ENCODE data around the gene PTPRK. TPM values are rescaled to one million over a fixed set of nuclear protein-coding genes. Genes with fewer than 3 reads are reported as not detected.

PTPRK gene
- polyA plus RNA-seq, 2 donors, result 4.3 to 5.1 TPM

GRCh38 chr6:128365520-128366160 lies 154.8 kb downstream of the PTPRK start:
- no peaks in the 10 kb centered on the region for H3K9me3 ChIP-seq (ENCODE audit: control insufficient read depth in 2 of 2, insufficient read depth in 1 of 2, low read depth in 1 of 2, low read length in 1 of 2)
- no peak overlapping the region for H3K4me3 ChIP-seq (ENCODE audit: low read depth in 1 of 2, low read length in 2 of 2)
- H3K4me1 ChIP-seq (ENCODE audit: control insufficient read depth in 2 of 2, insufficient read depth in 2 of 2, low read length in 1 of 2), result no peaks in the 10 kb centered on the region
- no peak overlapping the region for H3K27ac ChIP-seq (ENCODE audit: low read depth in 2 of 2, low read length in 1 of 2)
- no peaks in the 10 kb centered on the region for H3K27me3 ChIP-seq (ENCODE audit: control insufficient read depth in 1 of 2, insufficient read depth in 2 of 2, low read length in 2 of 2)
- WGBS, 2 donors, result 76 to 90% methylated on average over 3 of the region's 3 CpGs
- no peaks in the 10 kb centered on the region for H3K36me3 ChIP-seq (ENCODE audit: control insufficient read depth in 2 of 2, insufficient read depth in 2 of 2, low read length in 1 of 2)

DNA sequence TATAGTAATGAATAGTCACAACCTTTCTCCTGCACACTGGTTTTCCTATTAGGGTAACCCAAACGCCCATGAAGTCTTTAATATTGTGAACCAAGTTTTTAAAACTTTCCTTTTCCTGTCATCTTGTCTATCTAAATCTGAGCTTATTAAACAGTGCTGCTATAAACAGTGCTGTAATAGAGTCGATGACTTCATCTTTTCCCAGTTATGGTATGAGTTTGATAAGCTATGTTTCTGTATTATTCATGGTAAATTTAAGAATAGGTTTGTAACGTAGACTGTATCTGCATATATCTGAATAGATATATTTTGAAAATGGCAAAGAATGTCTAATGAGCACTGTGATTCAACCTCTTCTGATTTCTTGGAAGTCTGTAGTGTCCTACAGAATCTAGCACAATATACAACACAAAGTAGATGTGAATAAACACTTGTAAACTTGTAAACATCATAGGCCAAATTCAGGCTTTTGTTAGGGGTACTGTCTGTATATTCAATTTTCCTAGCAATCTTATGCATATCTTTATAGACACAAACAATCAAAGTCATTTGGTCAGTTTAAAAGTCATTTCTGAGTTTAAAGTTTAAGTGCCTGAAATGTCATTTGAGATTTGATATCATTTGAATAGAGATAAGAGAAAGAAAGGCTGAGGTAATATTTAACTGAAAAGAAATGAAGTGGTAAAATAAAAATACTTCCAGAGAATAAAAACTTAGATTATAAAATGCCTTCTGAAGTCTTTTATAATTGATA lies 155.5 kb downstream of the PTPRK start:
- H3K9me3 ChIP-seq (ENCODE audit: control insufficient read depth in 2 of 2, insufficient read depth in 1 of 2, low read depth in 1 of 2, low read length in 1 of 2), result no peaks in the 10 kb centered on the region
- H3K27me3 ChIP-seq (ENCODE audit: control insufficient read depth in 1 of 2, insufficient read depth in 2 of 2, low read length in 2 of 2), result no peaks in the 10 kb centered on the region
- no peak overlapping the region for H3K27ac ChIP-seq (ENCODE audit: low read depth in 2 of 2, low read length in 1 of 2)
- no peak overlapping the region for H3K4me3 ChIP-seq (ENCODE audit: low read depth in 1 of 2, low read length in 2 of 2)
- H3K4me1 ChIP-seq (ENCODE audit: control insufficient read depth in 2 of 2, insufficient read depth in 2 of 2, low read length in 1 of 2), result no peaks in the 10 kb centered on the region
- H3K36me3 ChIP-seq (ENCODE audit: control insufficient read depth in 2 of 2, insufficient read depth in 2 of 2, low read length in 1 of 2), result no peaks in the 10 kb centered on the region
- WGBS, 2 donors, result 62 to 79% methylated on average over 3 of the region's 3 CpGs

GRCh38 chr6:128363020-128363813 lies 157.2 kb downstream of the PTPRK start:
- 96 to 97% methylated on average over 1 of the region's 1 CpG for WGBS, 2 donors
- Histone ChIP-seq H3K27ac (ENCODE audit: low read depth in 2 of 2, low read length in 1 of 2) (no peak overlapping the region), H3K27me3 (ENCODE audit: control insufficient read depth in 1 of 2, insufficient read depth in 2 of 2, low read length in 2 of 2) (no peaks in the 10 kb centered on the region), H3K36me3 (ENCODE audit: control insufficient read depth in 2 of 2, insufficient read depth in 2 of 2, low read length in 1 of 2) (no peaks in the 10 kb centered on the region), H3K4me1 (ENCODE audit: control insufficient read depth in 2 of 2, insufficient read depth in 2 of 2, low read length in 1 of 2) (no peaks in the 10 kb centered on the region), H3K9me3 (ENCODE audit: control insufficient read depth in 2 of 2, insufficient read depth in 1 of 2, low read depth in 1 of 2, low read length in 1 of 2) (no peaks in the 10 kb centered on the region), H3K4me3 (ENCODE audit: low read depth in 1 of 2, low read length in 2 of 2) (no peak overlapping the region)

DNA sequence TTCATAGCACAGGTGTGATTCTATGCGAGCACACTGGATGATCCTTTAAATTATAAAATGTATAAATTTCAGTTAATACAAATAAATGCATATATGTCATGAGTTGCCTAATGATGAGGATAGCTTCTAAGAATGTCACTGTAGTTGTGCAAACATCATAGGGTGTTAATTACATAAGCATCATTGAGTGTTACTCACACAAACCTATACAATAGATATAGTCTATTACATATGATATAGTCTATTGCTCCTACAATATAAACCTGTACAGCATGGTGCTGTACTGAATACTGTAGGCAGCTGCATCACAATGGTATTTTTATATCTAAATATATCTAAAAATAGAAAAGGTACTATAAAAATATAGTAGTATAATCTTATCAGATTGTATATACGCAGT lies 159.0 kb downstream of the PTPRK start:
- WGBS, 2 donors, result 95 to 97% methylated on average over 2 of the region's 2 CpGs
- Histone ChIP-seq H3K27ac (ENCODE audit: low read depth in 2 of 2, low read length in 1 of 2) (no peak overlapping the region), H3K27me3 (ENCODE audit: control insufficient read depth in 1 of 2, insufficient read depth in 2 of 2, low read length in 2 of 2) (no peaks in the 10 kb centered on the region), H3K4me3 (ENCODE audit: low read depth in 1 of 2, low read length in 2 of 2) (no peak overlapping the region), H3K4me1 (ENCODE audit: control insufficient read depth in 2 of 2, insufficient read depth in 2 of 2, low read length in 1 of 2) (no peaks in the 10 kb centered on the region), H3K9me3 (ENCODE audit: control insufficient read depth in 2 of 2, insufficient read depth in 1 of 2, low read depth in 1 of 2, low read length in 1 of 2) (no peaks in the 10 kb centered on the region), H3K36me3 (ENCODE audit: control insufficient read depth in 2 of 2, insufficient read depth in 2 of 2, low read length in 1 of 2) (no peaks in the 10 kb centered on the region)

DNA sequence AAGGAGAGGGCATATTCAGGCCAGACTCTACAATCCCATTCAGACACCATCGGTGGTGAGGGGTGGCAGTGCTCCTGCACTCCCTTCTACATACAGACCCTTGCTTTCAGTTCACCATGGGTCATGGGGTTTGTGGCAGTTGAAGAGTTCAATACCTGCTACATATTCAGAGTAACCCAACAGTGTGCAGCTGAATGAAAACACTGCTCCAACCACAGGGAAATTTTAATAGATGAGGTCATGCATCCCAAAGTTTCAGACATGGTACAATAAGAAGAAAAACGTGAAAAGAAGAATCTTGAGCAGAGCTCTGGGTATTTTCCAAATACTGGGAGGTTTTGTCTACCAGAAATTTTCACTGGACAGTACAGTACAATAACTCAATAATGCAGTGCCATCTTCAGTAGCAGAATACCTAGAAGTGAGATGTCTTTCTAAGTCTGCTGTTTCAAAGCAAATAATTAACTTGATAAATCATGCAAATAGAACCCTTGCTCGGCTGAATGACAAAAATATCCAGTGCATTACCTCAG lies 162.1 kb downstream of the PTPRK start:
- no peak overlapping the region for H3K27ac ChIP-seq (ENCODE audit: low read depth in 2 of 2, low read length in 1 of 2)
- WGBS, 2 donors, result 51 to 55% methylated on average over 3 of the region's 3 CpGs
- H3K4me3 ChIP-seq (ENCODE audit: low read depth in 1 of 2, low read length in 2 of 2), result no peak overlapping the region
- H3K27me3 ChIP-seq (ENCODE audit: control insufficient read depth in 1 of 2, insufficient read depth in 2 of 2, low read length in 2 of 2), result no peaks in the 10 kb centered on the region
- no peaks in the 10 kb centered on the region for H3K4me1 ChIP-seq (ENCODE audit: control insufficient read depth in 2 of 2, insufficient read depth in 2 of 2, low read length in 1 of 2)
- H3K9me3 ChIP-seq (ENCODE audit: control insufficient read depth in 2 of 2, insufficient read depth in 1 of 2, low read depth in 1 of 2, low read length in 1 of 2), result no peaks in the 10 kb centered on the region
- H3K36me3 ChIP-seq (ENCODE audit: control insufficient read depth in 2 of 2, insufficient read depth in 2 of 2, low read length in 1 of 2), result no peaks in the 10 kb centered on the region

GRCh38 chr6:128357392-128358130 lies 162.8 kb downstream of the PTPRK start:
- Histone ChIP-seq H3K4me1 (ENCODE audit: control insufficient read depth in 2 of 2, insufficient read depth in 2 of 2, low read length in 1 of 2) (no peaks in the 10 kb centered on the region), H3K4me3 (ENCODE audit: low read depth in 1 of 2, low read length in 2 of 2) (no peak overlapping the region), H3K9me3 (ENCODE audit: control insufficient read depth in 2 of 2, insufficient read depth in 1 of 2, low read depth in 1 of 2, low read length in 1 of 2) (no peaks in the 10 kb centered on the region), H3K27ac (ENCODE audit: low read depth in 2 of 2, low read length in 1 of 2) (no peak overlapping the region), H3K27me3 (ENCODE audit: control insufficient read depth in 1 of 2, insufficient read depth in 2 of 2, low read length in 2 of 2) (no peaks in the 10 kb centered on the region), H3K36me3 (ENCODE audit: control insufficient read depth in 2 of 2, insufficient read depth in 2 of 2, low read length in 1 of 2) (no peaks in the 10 kb centered on the region)
- 79 to 82% methylated on average over 3 of the region's 3 CpGs for WGBS, 2 donors

DNA sequence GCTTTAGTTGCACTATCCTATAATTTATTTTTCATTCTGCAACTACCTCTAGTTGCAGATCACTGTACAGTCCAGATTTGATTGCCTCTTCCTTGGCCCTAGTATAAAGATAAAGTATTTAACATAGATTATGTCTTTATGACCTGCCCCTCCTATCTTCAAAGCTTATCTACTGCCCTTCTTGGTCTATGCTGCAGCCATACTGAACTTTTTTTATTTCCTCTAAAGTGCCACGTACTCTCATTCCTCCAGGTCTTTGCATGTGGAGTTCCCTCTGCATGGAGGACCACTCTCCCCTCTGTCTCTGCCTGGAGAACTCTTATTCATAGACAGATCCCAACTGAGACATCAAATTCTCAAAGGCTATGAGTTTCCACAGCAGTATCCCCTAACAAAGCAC lies 168.0 kb downstream of the PTPRK start:
- Histone ChIP-seq H3K4me3 (ENCODE audit: low read depth in 1 of 2, low read length in 2 of 2) (no peak overlapping the region), H3K4me1 (ENCODE audit: control insufficient read depth in 2 of 2, insufficient read depth in 2 of 2, low read length in 1 of 2) (no peaks in the 10 kb centered on the region), H3K27ac (ENCODE audit: low read depth in 2 of 2, low read length in 1 of 2) (no peak overlapping the region), H3K36me3 (ENCODE audit: control insufficient read depth in 2 of 2, insufficient read depth in 2 of 2, low read length in 1 of 2) (no peaks in the 10 kb centered on the region), H3K27me3 (ENCODE audit: control insufficient read depth in 1 of 2, insufficient read depth in 2 of 2, low read length in 2 of 2) (no peaks in the 10 kb centered on the region), H3K9me3 (ENCODE audit: control insufficient read depth in 2 of 2, insufficient read depth in 1 of 2, low read depth in 1 of 2, low read length in 1 of 2) (no peaks in the 10 kb centered on the region)
- WGBS, 2 donors, result 90 to 98% methylated on average over 1 of the region's 1 CpG

DNA sequence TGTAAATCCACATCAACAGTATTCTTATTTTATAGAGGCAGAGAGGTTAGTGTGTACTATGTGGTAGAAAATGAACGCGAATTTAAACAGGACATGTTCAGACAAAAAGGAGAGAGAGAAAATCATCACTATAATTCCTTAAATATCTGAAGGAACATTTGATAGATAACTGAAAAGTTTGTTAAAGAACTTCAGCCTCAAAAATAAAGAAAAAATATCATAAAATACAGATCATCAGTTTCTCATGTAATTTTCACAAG lies 169.2 kb downstream of the PTPRK start:
- Histone ChIP-seq H3K9me3 (ENCODE audit: control insufficient read depth in 2 of 2, insufficient read depth in 1 of 2, low read depth in 1 of 2, low read length in 1 of 2) (no peaks in the 10 kb centered on the region), H3K36me3 (ENCODE audit: control insufficient read depth in 2 of 2, insufficient read depth in 2 of 2, low read length in 1 of 2) (no peaks in the 10 kb centered on the region), H3K4me1 (ENCODE audit: control insufficient read depth in 2 of 2, insufficient read depth in 2 of 2, low read length in 1 of 2) (no peaks in the 10 kb centered on the region), H3K27me3 (ENCODE audit: control insufficient read depth in 1 of 2, insufficient read depth in 2 of 2, low read length in 2 of 2) (no peaks in the 10 kb centered on the region), H3K4me3 (ENCODE audit: low read depth in 1 of 2, low read length in 2 of 2) (no peak overlapping the region), H3K27ac (ENCODE audit: low read depth in 2 of 2, low read length in 1 of 2) (no peak overlapping the region)
- WGBS, 2 donors, result 58 to 60% methylated on average over 2 of the region's 2 CpGs

All from esophagus (tissue), 2 donors.